Activated naive CD4-positive, alpha-beta T cell treated with anti-CD3 and anti-CD28 coated beads, Interleukin-2, amount 50 U/mL, for 24 hours (primary cell): ENCODE data around the gene FAIM2.
"Not testable (repeated sequence)": the region's sequence is repeated elsewhere in the genome, so short reads cannot be mapped to it uniquely, and the experiment has no call there.

Source experiments
- H3K27ac Mint-ChIP-seq: one replicate; pipeline ENCODE4 v1.8.0; 2021; ENCODE audit warnings: mild to moderate bottlenecking, mixed read lengths
- H3K27me3 Mint-ChIP-seq: one replicate; pipeline ENCODE4 v1.8.0; 2021; ENCODE audit warnings: mixed read lengths
- H3K36me3 Mint-ChIP-seq: one replicate; pipeline ENCODE4 v1.8.0; 2021; ENCODE audit warnings: mixed read lengths
- H3K4me1 Mint-ChIP-seq: one replicate; pipeline ENCODE4 v1.8.0; 2021; ENCODE audit warnings: mixed read lengths
- H3K4me3 Mint-ChIP-seq: one replicate; pipeline ENCODE4 v1.8.0; 2021; ENCODE audit warnings: mild to moderate bottlenecking, mixed read lengths
- H3K9me3 Mint-ChIP-seq: one replicate; pipeline ENCODE4 v1.8.0; 2021; ENCODE audit warnings: mixed read lengths

Gene FAIM2

GRCh38 chr12:49870501-49871262 lies 33.0 kb downstream of the FAIM2 start:
- no peak overlapping the region for H3K27ac Mint-ChIP-seq

GRCh38 chr12:49869816-49870500 lies 33.7 kb downstream of the FAIM2 start:
- no peak overlapping the region for H3K27ac Mint-ChIP-seq
- H3K9me3 Mint-ChIP-seq, result no peaks in the 10 kb centered on the region
- no peaks in the 10 kb centered on the region for H3K4me1 Mint-ChIP-seq
- no peaks in the 10 kb centered on the region for H3K36me3 Mint-ChIP-seq
- no peaks in the 10 kb centered on the region for H3K27me3 Mint-ChIP-seq
- no peak overlapping the region for H3K4me3 Mint-ChIP-seq

More at GRCh38 chr12:49870501-49871262, 33.0 kb downstream of the FAIM2 start:
- Mint-ChIP-seq H3K4me1 (no peaks in the 10 kb centered on the region), H3K4me3 (no peak overlapping the region), H3K27me3 (no peaks in the 10 kb centered on the region), H3K36me3 (no peaks in the 10 kb centered on the region), H3K9me3 (no peaks in the 10 kb centered on the region)

DNA sequence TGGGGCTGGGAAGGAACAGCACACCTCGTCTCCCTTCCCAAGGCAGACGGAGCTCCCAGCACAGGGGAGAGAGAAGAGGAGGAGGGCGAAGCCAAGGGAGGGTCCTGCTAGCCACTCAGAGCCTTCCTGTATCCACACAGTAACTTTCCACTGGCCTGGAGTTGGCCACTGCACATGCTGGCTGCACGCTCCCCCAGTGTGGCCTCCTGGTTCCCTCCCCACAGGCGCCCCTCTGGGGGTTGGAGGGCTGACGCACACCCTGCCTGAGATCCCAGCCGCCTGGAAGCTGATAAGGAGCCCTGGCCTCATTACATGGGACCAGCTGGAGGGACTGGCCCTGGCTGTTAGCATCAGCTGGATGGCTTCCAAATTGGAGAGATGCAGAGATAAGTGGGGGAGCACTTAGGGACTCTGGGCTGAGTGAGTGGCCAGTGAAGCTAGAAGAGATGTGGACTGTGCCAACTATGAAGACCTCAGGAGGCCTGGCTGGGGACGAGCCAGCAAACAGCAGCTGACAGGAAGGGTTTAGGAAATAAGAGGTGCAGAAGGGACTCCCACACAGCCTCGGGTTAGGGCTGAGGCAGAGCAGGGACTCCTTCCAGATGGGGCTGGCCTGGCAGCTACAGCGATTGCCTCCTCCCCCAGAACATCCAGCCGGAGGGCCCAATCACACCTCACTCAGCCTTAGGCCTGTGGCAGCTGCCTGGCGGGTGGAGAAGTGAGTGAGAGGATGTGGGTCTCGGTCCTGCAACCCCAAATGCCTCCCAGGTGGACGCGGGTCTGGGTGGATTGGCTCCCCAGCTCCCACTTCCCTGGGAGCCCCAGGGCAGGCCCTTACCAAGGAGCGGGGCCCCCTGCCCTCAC lies 34.5 kb downstream of the FAIM2 start:
- Mint-ChIP-seq H3K27ac (no peak overlapping the region), H3K4me1 (no peaks in the 10 kb centered on the region), H3K4me3 (no peak overlapping the region), H3K27me3 (no peaks in the 10 kb centered on the region), H3K36me3 (no peaks in the 10 kb centered on the region), H3K9me3 (no peaks in the 10 kb centered on the region)

DNA sequence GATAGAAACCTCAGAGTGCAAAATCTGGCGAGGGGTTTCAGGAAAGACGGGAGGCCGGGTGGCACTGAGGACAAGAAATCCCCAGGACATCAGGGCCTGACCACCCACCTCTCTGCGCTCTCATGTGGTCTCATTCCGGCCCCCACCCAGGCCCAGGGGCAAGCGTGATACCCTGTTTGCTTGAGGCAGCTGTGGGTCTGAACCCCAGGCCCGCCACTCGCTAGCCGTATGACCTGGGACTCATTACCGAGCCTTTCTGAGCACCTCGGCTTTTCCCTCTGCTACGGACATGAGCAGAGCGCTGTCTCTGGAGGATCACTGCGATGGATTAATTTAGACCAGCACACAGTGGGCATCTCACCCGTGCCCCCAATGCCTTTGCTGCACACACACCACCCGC lies 35.3 kb downstream of the FAIM2 start:
- no peaks in the 10 kb centered on the region for H3K4me1 Mint-ChIP-seq
- H3K27ac Mint-ChIP-seq, result no peak overlapping the region
- no peaks in the 10 kb centered on the region for H3K36me3 Mint-ChIP-seq
- H3K4me3 Mint-ChIP-seq, result no peak overlapping the region
- H3K9me3 Mint-ChIP-seq, result no peaks in the 10 kb centered on the region
- no peaks in the 10 kb centered on the region for H3K27me3 Mint-ChIP-seq

GRCh38 chr12:49867570-49868341 lies 35.9 kb downstream of the FAIM2 start:
- H3K4me1 Mint-ChIP-seq, result no peaks in the 10 kb centered on the region
- no peaks in the 10 kb centered on the region for H3K36me3 Mint-ChIP-seq
- H3K9me3 Mint-ChIP-seq, result no peaks in the 10 kb centered on the region
- H3K4me3 Mint-ChIP-seq, result no peak overlapping the region
- H3K27ac Mint-ChIP-seq, result no peak overlapping the region
- no peaks in the 10 kb centered on the region for H3K27me3 Mint-ChIP-seq

GRCh38 chr12:49866859-49867569 lies 36.7 kb downstream of the FAIM2 start:
- Mint-ChIP-seq H3K27me3 (no peaks in the 10 kb centered on the region), H3K4me1 (no peaks in the 10 kb centered on the region), H3K36me3 (no peaks in the 10 kb centered on the region), H3K4me3 (no peak overlapping the region), H3K27ac (no peak overlapping the region), H3K9me3 (no peaks in the 10 kb centered on the region)

GRCh38 chr12:49865782-49866135 lies 37.9 kb downstream of the FAIM2 start:
- Mint-ChIP-seq H3K36me3 (no peaks in the 10 kb centered on the region), H3K9me3 (no peaks in the 10 kb centered on the region), H3K27me3 (no peaks in the 10 kb centered on the region), H3K4me1 (no peaks in the 10 kb centered on the region), H3K4me3 (no peak overlapping the region), H3K27ac (no peak overlapping the region)

GRCh38 chr12:49865109-49865781 lies 38.5 kb downstream of the FAIM2 start:
- no peak overlapping the region for H3K27ac Mint-ChIP-seq
- H3K9me3 Mint-ChIP-seq, result no peaks in the 10 kb centered on the region
- H3K4me3 Mint-ChIP-seq, result no peak overlapping the region
- no peaks in the 10 kb centered on the region for H3K4me1 Mint-ChIP-seq
- H3K36me3 Mint-ChIP-seq, result no peaks in the 10 kb centered on the region
- H3K27me3 Mint-ChIP-seq, result no peaks in the 10 kb centered on the region

DNA sequence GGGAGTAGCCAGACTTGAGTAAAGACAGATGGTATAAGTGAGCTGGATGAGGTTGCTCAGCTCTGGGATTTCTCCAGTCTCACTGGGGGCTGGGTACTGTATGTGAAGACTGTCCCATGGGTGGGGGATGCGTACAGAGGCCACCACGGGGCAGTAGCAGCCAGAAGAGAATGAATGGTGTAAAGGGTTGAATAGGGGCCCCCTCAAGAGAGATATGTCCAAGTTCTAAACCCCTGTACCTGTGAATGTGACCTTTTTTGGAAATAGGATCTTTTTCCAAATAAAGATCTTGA lies 39.0 kb downstream of the FAIM2 start:
- Mint-ChIP-seq H3K36me3 (no peaks in the 10 kb centered on the region), H3K4me3 (no peak overlapping the region), H3K4me1 (no peaks in the 10 kb centered on the region), H3K27ac (no peak overlapping the region), H3K9me3 (no peaks in the 10 kb centered on the region), H3K27me3 (no peaks in the 10 kb centered on the region)

DNA sequence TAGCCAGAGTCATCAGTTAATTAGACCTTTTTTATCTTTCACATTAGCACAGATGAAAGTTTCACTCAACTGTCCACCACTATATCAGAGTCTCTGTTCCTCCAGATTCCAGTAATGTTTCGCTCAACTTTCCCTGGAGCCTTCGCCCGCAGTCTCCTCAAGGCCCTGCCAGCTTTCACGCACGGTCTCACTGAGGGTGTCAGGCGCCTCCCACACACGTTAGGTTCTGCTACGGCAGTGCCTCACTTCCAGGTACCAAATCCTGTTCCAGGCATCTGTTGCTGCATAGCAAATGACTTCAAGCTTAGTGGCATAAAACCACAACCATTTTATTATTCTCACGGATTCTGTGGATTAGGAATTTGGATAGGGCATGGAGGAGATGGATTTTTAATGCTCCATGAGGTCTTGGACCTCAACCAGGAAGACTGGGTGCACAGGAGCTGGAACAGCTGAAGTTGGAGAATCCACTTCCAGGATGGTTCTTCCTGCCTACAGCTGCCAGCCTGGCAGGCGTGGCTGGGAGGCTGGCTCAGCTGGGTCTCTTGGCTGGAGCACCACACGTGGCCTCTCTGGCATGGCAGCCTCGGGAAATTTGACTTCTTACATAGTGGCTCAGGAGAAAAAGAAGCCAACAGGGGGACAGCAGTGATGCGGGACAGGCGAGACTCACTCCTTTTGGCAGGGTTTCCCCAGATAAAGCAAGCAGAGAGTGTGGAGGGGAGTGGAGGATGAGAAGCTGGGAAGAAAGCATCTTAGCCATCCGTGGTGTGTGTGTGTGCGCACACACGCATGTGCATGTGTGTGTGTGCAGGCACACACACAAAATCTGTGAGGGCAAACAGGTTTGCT lies 39.5 kb downstream of the FAIM2 start:
- Mint-ChIP-seq H3K27me3 (no peaks in the 10 kb centered on the region), H3K4me1 (no peaks in the 10 kb centered on the region), H3K9me3 (no peaks in the 10 kb centered on the region), H3K27ac (no peak overlapping the region), H3K36me3 (no peaks in the 10 kb centered on the region), H3K4me3 (no peak overlapping the region)

GRCh38 chr12:49860921-49861320 lies 42.8 kb downstream of the FAIM2 start:
- H3K4me3 Mint-ChIP-seq, H3K4me1 Mint-ChIP-seq, H3K27ac Mint-ChIP-seq: not testable (repeated sequence)

DNA sequence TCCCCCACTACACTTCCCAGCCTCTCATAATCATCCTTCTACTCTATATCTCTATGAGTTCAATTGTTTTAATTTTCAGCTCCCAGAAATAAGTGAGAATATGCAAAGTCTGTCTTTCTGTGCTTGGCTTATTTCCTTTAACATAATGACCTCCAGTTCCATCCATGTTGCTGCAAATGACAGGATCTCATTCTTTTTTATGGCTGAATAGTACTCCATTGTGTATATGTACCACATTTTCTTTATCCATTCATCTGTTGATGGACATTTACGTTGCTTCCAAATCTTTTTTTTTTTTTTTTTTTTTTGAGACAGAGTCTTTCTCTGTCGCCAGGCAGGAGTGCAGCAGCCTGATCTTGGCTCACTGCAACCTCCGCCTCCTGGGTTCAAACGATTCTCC lies 47.8 kb downstream of the FAIM2 start:
- not testable (repeated sequence) for H3K9me3 Mint-ChIP-seq, H3K4me1 Mint-ChIP-seq, H3K36me3 Mint-ChIP-seq, H3K27me3 Mint-ChIP-seq, H3K4me3 Mint-ChIP-seq, H3K27ac Mint-ChIP-seq

More at GRCh38 chr12:49860921-49861320, 42.8 kb downstream of the FAIM2 start:
- H3K27me3 Mint-ChIP-seq, H3K9me3 Mint-ChIP-seq, H3K36me3 Mint-ChIP-seq: not testable (repeated sequence)

GRCh38 chr12:49854976-49855375 lies 48.7 kb downstream of the FAIM2 start:
- no peaks in the 10 kb centered on the region for H3K36me3 Mint-ChIP-seq
- H3K4me3 Mint-ChIP-seq, result no peak overlapping the region
- no peaks in the 10 kb centered on the region for H3K9me3 Mint-ChIP-seq
- H3K27me3 Mint-ChIP-seq, result no peaks in the 10 kb centered on the region
- H3K27ac Mint-ChIP-seq, result no peak overlapping the region
- no peaks in the 10 kb centered on the region for H3K4me1 Mint-ChIP-seq

DNA sequence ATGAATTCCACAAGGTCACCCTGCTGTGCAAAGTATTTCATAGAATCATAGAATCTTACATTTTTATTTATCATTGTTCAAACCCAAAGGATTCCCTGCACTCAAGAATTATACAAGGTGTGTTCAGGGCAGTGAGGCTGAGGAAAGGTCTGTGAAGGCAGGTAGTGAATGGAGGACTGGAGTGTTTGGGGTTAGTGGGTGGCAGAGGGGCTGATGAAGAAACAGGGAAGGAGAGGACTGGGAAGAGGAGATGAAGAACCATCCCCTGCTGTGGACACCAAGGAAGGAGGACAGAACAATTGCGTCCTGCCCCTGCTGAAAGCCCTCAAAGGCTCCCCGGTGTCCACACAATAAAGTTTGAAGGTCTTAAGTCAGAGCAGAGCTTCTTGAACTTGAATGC lies 50.0 kb downstream of the FAIM2 start:
- no peak overlapping the region for H3K4me3 Mint-ChIP-seq
- no peaks in the 10 kb centered on the region for H3K27me3 Mint-ChIP-seq
- no peaks in the 10 kb centered on the region for H3K9me3 Mint-ChIP-seq
- no peaks in the 10 kb centered on the region for H3K4me1 Mint-ChIP-seq
- no peaks in the 10 kb centered on the region for H3K36me3 Mint-ChIP-seq
- H3K27ac Mint-ChIP-seq, result no peak overlapping the region
